GM19043 (cell line): ENCODE results near the gene KLHL26.

Source experiments
- ATAC-seq: cut with Tn5 transposase; IDR thresholded peaks from one replicate; pipeline ENCODE4 v1.9.1; 2021; ENCODE audit warnings: low read depth; ENCODE audit not compliant: unreplicated experiment

The KLHL26 gene

GRCh38 chr19:18612051-18612771 is 24.6 kb upstream of the KLHL26 start:
- no peak for ATAC-seq

- ATAC-seq: no peak
Measured at GRCh38 chr19:18612772-18613588, 23.8 kb upstream of the KLHL26 start, which contains the start of gene TMEM59L. TSS of gene TMEM59L (plus strand) at chr19:18612870. CDS start at chr19:18612959, 89 bp downstream.

- no peak for ATAC-seq
Measured at GRCh38 chr19:18613589-18614234, 23.1 kb upstream of the KLHL26 start.

DNA sequence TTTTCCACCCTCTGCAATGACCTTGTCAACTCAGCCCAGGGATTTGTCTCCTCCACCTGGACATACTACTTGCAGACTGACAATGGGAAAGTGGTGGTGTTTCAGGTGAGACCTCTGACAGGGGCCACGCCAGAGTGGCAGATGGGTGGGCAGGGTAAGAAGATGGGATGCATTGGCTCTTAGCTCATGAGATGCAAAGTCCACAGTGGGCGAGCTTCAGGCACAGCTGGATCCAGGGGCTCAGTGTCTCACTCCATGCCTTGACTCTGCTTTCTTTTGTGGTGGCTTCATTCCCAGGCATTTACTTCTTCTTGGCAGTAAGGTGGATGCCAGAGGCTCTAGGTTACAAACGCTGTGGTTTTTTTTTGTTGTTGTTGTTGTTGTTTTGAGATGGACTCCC is 20.8 kb upstream of the KLHL26 start:
- no peak for ATAC-seq

GRCh38 chr19:18617562-18617961 is 19.3 kb upstream of the KLHL26 start:
- no peak for ATAC-seq

DNA sequence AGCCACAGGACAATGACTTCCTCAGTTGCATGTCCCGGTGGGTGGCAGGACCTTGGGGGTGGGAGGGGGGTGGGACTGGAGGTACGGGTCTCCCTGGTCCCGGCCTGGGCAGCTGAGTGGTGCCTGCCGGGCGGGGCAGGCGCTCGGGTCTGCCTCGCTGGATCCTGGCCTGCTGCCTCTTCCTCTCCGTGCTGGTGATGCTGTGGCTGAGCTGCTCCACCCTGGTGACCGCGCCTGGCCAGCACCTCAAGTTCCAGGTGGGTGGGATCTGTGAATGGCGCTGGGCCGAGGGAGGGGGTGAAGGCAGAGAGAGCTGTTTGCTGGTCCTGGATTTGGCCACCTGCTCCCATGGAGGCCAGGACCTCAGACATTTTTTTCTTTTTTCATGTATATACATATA is 18.6 kb upstream of the KLHL26 start:
- no peak for ATAC-seq

DNA sequence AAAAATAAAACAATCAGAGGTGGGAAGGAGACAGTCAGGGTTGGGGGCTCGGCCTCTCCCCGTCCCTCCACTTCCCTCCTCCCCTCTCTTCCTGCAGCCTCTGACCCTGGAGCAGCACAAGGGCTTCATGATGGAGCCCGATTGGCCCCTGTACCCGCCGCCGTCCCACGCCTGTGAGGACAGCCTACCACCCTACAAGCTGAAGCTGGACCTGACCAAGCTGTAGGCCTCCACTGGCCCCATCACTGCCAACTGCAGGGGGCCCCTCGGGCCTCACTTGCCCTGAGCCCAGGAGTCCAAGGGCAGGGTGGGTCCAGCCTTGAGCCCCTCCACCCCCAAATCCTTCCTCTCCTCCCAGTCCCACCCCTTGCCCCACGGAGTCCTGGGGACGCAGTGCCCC is 16.5 kb upstream of the KLHL26 start:
- no peak for ATAC-seq

- ATAC-seq: no peak
Measured at GRCh38 chr19:18620902-18621301, 15.9 kb upstream of the KLHL26 start.

GRCh38 chr19:18626906-18627305 is 9.9 kb upstream of the KLHL26 start:
- ATAC-seq: no peak

GRCh38 chr19:18629166-18630088 is 7.4 kb upstream of the KLHL26 start:
- ATAC-seq: no peak

- no peak for ATAC-seq
Measured at GRCh38 chr19:18633321-18633720, 3.5 kb upstream of the KLHL26 start.

GRCh38 chr19:18634612-18635297 is 2.1 kb upstream of the KLHL26 start:
- no peak for ATAC-seq

- ATAC-seq: no peak
Measured at GRCh38 chr19:18635831-18636182, 1.0 kb upstream of the KLHL26 start.

- ATAC-seq: peak; percentile 78
Measured at GRCh38 chr19:18636183-18636968, 452 bp upstream of the KLHL26 start.

GRCh38 chr19:18637673-18638630 is 1.1 kb downstream of the KLHL26 start:
- no peak for ATAC-seq

DNA sequence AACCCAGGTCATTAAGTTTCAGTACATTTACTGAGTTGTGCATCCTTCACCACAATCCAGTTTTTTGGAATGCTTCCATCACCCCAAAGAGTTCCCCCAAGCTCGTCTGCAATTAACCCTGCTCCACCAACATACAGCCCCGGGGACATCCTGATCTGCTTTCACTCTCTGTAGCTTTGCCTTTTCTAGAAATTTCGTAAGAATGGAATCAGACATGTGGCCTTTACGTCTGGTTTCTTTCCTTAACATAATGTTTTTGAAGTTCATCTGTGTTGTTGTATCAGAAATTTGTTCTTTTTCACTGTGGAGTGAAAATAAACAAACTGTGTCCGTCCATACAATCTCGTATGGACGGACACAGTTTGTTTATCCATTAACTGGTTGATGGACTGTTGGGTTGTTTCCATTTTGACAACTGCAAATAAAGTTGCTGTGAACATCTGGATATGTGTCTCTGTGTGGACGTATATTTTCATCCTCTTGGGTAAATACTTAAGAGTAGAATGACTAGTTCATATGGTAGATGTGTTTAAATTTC is 2.9 kb downstream of the KLHL26 start:
- no peak for ATAC-seq

- no peak for ATAC-seq
Measured at GRCh38 chr19:18644196-18645034, 7.6 kb downstream of the KLHL26 start.
